GM12865 (cell line): ENCODE data around the gene COPS8.

ENCODE experiments used
- DNase-seq: peaks from one replicate; pipeline ENCODE4 v3.0.0; 2010; ENCODE audit warnings: low read depth
- H3K4me3 ChIP-seq: 2 replicates; pipeline ENCODE4 v1.5.1; 2011; ENCODE audit warnings: mild to moderate bottlenecking, low read depth, low read length, control low read depth
- CTCF ChIP-seq: IDR thresholded peaks from 2 replicates; pipeline ENCODE4 v1.5.1; 2011; ENCODE audit warnings: low read length, control low read depth, low read depth, inconsistent platforms; ENCODE audit not compliant: insufficient read depth; ENCODE audit errors: missing control alignments

Gene COPS8

GRCh38 chr2:237085248-237086221 is at the start of gene COPS8:
COPS8 (plus strand) TSS chr2:237085889; CDS start chr2:237085965, 76 bp downstream.
- H3K4me3 ChIP-seq: peak within 1 kb of the TSS; percentile 98
- DNase-seq: peak; percentile 93
- peak; percentile 13 for TF ChIP-seq CTCF

- TF ChIP-seq CTCF: no peak
- no peak for DNase-seq
These were observed 46.2 kb upstream of the COPS8 start for GRCh38 chr2:237039301-237040031.

GRCh38 chr2:237041231-237041630 is 44.5 kb upstream of the COPS8 start:
- no peak for TF ChIP-seq CTCF
- no peak for DNase-seq
- no peak overlapping the region for H3K4me3 ChIP-seq

More at GRCh38 chr2:237039301-237040031, 46.2 kb upstream of the COPS8 start:
- H3K4me3 ChIP-seq: no peak overlapping the region

- DNase-seq: no peak
- no peak for TF ChIP-seq CTCF
These were observed 43.6 kb upstream of the COPS8 start for GRCh38 chr2:237042101-237042500.

GRCh38 chr2:237043866-237044265 is 41.8 kb upstream of the COPS8 start:
- DNase-seq: no peak
- TF ChIP-seq CTCF: no peak

More at GRCh38 chr2:237042101-237042500, 43.6 kb upstream of the COPS8 start:
- H3K4me3 ChIP-seq: no peak overlapping the region

GRCh38 chr2:237044281-237044680 is 41.4 kb upstream of the COPS8 start:
- no peak overlapping the region for H3K4me3 ChIP-seq
- DNase-seq: no peak
- TF ChIP-seq CTCF: no peak

More at GRCh38 chr2:237043866-237044265, 41.8 kb upstream of the COPS8 start:
- no peak overlapping the region for H3K4me3 ChIP-seq
